Cardiac muscle cell (in vitro differentiated cells and primary cell): ENCODE data around the gene EPB41L4B. TPM values are rescaled to one million over a fixed set of nuclear protein-coding genes. Genes with fewer than 3 reads are reported as not detected.

Source experiments
- DNase-seq, 2 donors: peaks; one replicate each; pipeline versions ENCODE4 v3.0.0 to v3.0.0-alpha.2; 2010 to 2017; ENCODE audit warnings: low read depth in 1 of 2, low spot score in 1 of 2
- H3K27ac ChIP-seq: fragments of 200-600 bp; sonication (generic); 2 replicates; pipeline ENCODE4 v1.5.1; 2016
- H3K27me3 ChIP-seq: fragments of 200-600 bp; sonication (generic); 2 replicates; pipeline ENCODE4 v1.6.0; 2016; ENCODE audit warnings: control low read depth
- H3K36me3 ChIP-seq: fragments of 200-600 bp; sonication (generic); 2 replicates; pipeline ENCODE4 v1.5.1; 2016; ENCODE audit warnings: control low read depth
- H3K4me1 ChIP-seq: fragments of 200-600 bp; sonication (generic); 2 replicates; pipeline ENCODE4 v1.8.1; 2017; ENCODE audit warnings: low read depth, mild to moderate bottlenecking, mixed run types
- H3K4me3 ChIP-seq: fragments of 200-600 bp; sonication (generic); 2 replicates; pipeline ENCODE4 v1.5.1; 2016; ENCODE audit warnings: mild to moderate bottlenecking
- H3K9me3 ChIP-seq: fragments of 200-600 bp; sonication (generic); 2 replicates; pipeline ENCODE4 v1.5.1; 2017; ENCODE audit warnings: low read depth, mild to moderate bottlenecking, control low read depth
- polyA plus RNA-seq: library from polyadenylated mRNA; unstranded; fragments of >200 nt; fragmentation: Nextera tagmentation; extraction: Ambion mirVana; gene quantifications from 2 replicates; pipeline ENCODE4 v1.2.1, GENCODE V29; 2016
- total RNA-seq: library from RNA; depleted of rRNA; stranded (reverse); fragments of >200 nt; gene quantifications from 2 replicates; pipeline ENCODE4 v1.2.3, GENCODE V29; 2016
- TF ChIP-seq, protein P1 (sequence below): IDR thresholded peaks from 2 replicates; pipeline ENCODE4 v1.5.1; 2012; ENCODE audit warnings: low read depth, mild to moderate bottlenecking, low read length

The EPB41L4B gene
- total and polyA plus RNA-seq, 2 experiments from 2014 or later = 2.0 to 2.1 TPM

DNA sequence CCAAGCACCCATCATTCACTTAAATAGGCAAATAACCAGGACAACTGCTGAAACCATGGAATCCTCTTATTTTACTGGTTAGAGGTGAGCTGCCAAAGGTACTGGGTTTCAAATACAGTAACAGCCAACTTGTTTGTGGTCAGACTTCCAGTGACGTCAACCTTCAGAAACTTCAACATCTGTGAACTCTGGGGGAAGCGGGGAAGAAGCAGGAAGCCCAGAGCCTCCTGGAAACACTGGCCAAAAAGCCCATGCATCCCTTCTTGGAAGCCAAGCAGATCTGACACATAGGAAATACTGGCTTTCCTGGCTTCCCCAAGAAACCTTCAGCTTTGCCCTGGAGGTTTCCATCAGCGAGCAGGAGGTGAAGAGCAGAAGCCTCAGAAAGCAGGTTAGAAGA lies 148.9 kb downstream of the EPB41L4B start:
- TF ChIP-seq, protein P1, sequence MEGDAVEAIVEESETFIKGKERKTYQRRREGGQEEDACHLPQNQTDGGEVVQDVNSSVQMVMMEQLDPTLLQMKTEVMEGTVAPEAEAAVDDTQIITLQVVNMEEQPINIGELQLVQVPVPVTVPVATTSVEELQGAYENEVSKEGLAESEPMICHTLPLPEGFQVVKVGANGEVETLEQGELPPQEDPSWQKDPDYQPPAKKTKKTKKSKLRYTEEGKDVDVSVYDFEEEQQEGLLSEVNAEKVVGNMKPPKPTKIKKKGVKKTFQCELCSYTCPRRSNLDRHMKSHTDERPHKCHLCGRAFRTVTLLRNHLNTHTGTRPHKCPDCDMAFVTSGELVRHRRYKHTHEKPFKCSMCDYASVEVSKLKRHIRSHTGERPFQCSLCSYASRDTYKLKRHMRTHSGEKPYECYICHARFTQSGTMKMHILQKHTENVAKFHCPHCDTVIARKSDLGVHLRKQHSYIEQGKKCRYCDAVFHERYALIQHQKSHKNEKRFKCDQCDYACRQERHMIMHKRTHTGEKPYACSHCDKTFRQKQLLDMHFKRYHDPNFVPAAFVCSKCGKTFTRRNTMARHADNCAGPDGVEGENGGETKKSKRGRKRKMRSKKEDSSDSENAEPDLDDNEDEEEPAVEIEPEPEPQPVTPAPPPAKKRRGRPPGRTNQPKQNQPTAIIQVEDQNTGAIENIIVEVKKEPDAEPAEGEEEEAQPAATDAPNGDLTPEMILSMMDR = no peak
- no peak overlapping the region for H3K27ac ChIP-seq
- no peak overlapping the region for H3K4me3 ChIP-seq
- DNase-seq = peak in 1 of 2 donors; percentile 67
- H3K36me3 ChIP-seq = no peaks in the 10 kb centered on the region
- peaks cover 29% of the 10 kb centered on the region for H3K27me3 ChIP-seq
- no peaks in the 10 kb centered on the region for H3K9me3 ChIP-seq
- no peaks in the 10 kb centered on the region for H3K4me1 ChIP-seq

- DNase-seq = no peak
- H3K27me3 ChIP-seq = peaks cover 62% of the 10 kb centered on the region
Measured at GRCh38 chr9:109168170-109168569, 152.7 kb downstream of the EPB41L4B start.

DNA sequence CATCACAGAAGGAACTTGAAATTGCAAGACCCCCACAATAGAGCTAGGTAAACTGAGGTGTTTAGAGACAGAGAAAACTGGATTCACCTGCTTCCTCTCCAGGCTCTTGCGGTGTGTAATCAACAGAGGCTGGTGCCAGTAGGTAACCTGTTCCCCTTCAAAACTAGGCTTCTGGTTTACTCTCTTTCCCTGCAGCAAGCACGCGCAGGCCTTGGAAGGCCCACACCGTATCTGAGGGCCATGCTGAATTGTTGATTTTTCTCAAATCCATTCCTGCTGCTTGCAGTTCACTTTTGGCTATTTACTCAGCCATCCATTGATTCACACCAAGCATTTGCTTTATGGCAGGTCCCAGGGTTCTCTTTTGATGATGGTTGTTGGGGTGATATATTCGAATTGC lies 153.1 kb downstream of the EPB41L4B start:
- H3K4me3 ChIP-seq = no peak overlapping the region
- H3K27me3 ChIP-seq = peaks cover 64% of the 10 kb centered on the region

More at GRCh38 chr9:109168170-109168569, 152.7 kb downstream of the EPB41L4B start:
- TF ChIP-seq, protein P1 = no peak
- Histone ChIP-seq H3K36me3 (no peaks in the 10 kb centered on the region), H3K4me3 (no peak overlapping the region), H3K4me1 (no peaks in the 10 kb centered on the region), H3K9me3 (no peaks in the 10 kb centered on the region), H3K27ac (no peak overlapping the region)

DNA sequence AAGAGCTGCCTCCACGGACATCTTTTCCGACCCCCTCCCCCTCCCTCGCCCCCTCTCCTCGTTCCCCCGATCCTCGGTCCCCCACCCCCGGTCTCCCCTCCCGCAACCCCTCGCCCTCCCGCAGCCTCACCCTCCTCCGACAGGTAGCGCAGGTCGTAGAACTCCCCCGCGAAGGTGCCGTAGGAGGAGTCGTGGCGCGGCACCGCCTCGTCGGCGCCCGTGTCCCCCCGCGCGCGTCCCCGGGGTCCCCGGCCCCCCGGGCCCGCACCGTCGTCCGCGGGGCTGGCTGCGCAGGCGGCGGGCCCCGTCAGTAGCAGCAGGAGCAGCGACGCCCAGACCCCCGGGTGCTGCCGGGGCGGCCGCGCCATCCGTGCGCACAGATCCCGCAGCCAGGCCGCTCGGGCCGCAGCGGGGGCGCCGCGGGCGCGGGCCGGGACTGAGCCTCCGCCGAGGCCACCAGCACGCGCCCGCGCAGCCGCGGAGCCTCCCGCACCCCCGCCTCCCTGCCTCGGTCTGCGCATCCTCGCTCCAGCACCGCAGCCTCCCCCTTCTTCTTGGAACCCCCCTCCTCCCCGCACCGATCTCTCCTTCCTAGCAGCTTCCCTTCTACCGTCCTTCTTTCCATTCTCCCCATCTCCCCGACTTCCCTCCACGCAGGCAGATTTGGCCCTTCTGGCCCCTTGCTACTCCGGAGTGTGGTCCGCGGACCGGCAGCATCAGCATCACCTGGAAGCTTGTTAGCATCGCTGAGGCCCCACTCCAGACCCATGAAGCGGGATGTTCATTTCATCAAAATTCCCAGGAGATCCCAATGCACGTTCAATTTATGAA lies 153.9 kb downstream of the EPB41L4B start, which contains the start of gene FRRS1L:
FRRS1L (minus strand) TSS at position 479 of the 831 bp plus-strand sequence; CDS start at position 368, 111 bp downstream.
- Histone ChIP-seq H3K4me3 (peak within 1 kb of the TSS; percentile 16), H3K27me3 (peaks cover 71% of the 10 kb centered on the region), H3K36me3 (no peaks in the 10 kb centered on the region), H3K4me1 (no peaks in the 10 kb centered on the region), H3K9me3 (no peaks in the 10 kb centered on the region), H3K27ac (no peak within 1 kb of the TSS)
- TF ChIP-seq, protein P1 = no peak
- DNase-seq = peak; percentile 16 to 28

More for the DNA sequence above, 153.1 kb downstream of the EPB41L4B start:
- no peak overlapping the region for H3K27ac ChIP-seq
- no peaks in the 10 kb centered on the region for H3K36me3 ChIP-seq
- no peaks in the 10 kb centered on the region for H3K9me3 ChIP-seq
- TF ChIP-seq, protein P1 = no peak
- DNase-seq = no peak
- H3K4me1 ChIP-seq = no peaks in the 10 kb centered on the region

GRCh38 chr9:109166171-109166770 lies 154.6 kb downstream of the EPB41L4B start:
- TF ChIP-seq, protein P1 = no peak
- DNase-seq = no peak
- Histone ChIP-seq H3K4me1 (no peaks in the 10 kb centered on the region), H3K9me3 (no peaks in the 10 kb centered on the region), H3K27me3 (peaks cover 75% of the 10 kb centered on the region), H3K36me3 (no peaks in the 10 kb centered on the region), H3K4me3 (peak overlapping the region; percentile 16), H3K27ac (no peak overlapping the region)
